ENCODE measurements around the gene ALG6. TPM values are rescaled to one million over a fixed set of nuclear protein-coding genes. Genes with fewer than 3 reads are reported as not detected.
A peak's percentile ranks its signal among the peaks of the same experiment; 100 is the strongest.
"Not testable (repeated sequence)": the region's sequence is repeated elsewhere in the genome, so short reads cannot be mapped to it uniquely, and the experiment has no call there.

Gene ALG6
- total RNA-seq, 2 experiments from 2014 or later, result 23.0 to 25.7 TPM

DNA sequence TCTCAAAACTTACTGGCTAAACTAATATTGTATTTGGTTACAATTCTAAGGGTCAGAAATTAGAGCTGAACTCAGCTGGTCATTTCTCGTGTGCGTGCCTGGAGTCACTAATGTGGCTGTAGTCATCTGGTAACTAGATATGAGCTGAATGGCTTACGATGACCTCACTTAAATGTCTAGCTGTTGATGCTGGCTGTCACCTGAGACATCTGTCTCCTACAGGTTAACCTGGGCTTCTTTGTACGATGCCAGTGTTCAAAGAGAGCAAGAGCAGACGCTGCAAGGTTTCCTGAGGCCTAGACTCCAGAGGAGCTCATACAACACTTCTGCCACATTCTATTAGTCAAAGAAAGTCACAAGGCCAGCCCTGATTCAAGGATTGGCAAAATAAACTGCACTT lies 17.1 kb upstream of the ALG6 start:
- no peak for DNase-seq
- Mint-ChIP-seq H3K27me3 (peaks cover 45% of the 10 kb centered on the region), H3K36me3 (no peaks in the 10 kb centered on the region), H3K9me3 (no peaks in the 10 kb centered on the region), H3K4me3 (no peak overlapping the region), H3K27ac (no peak overlapping the region), H3K4me1 (no peaks in the 10 kb centered on the region)
- ATAC-seq (ENCODE audit: low read depth), result no peak
- POLR2A ChIA-PET, result no interaction called here

DNA sequence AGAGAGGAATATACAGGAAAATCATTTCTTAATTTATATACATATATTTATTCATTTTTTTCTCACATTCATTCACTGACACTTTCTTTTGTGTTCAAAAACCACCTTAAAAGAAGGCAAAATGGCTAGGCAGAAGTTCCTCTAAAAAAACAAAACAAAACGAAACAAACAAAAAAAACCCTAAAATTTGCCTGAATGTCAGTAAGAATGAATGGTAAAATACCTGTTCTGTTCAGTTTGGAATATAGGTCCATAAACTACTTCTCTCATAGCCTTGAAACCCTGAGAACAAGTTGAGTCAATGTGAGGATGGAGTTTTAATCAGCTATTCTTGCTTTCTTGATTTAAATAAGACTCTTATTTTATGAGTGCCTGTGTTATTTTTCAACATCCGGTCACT lies 14.7 kb upstream of the ALG6 start:
- H3K27me3 Mint-ChIP-seq, result peaks cover 47% of the 10 kb centered on the region
- H3K27ac Mint-ChIP-seq, result no peak overlapping the region
- H3K4me3 Mint-ChIP-seq, result no peak overlapping the region
- no peaks in the 10 kb centered on the region for H3K4me1 Mint-ChIP-seq
- H3K9me3 Mint-ChIP-seq, result no peaks in the 10 kb centered on the region
- H3K36me3 Mint-ChIP-seq, result no peaks in the 10 kb centered on the region
- POLR2A ChIA-PET, result no interaction called here
- ATAC-seq (ENCODE audit: low read depth), result no peak
- DNase-seq, result no peak

- H3K9me3 Mint-ChIP-seq; H3K27ac Mint-ChIP-seq; DNase-seq; H3K36me3 Mint-ChIP-seq; ATAC-seq (ENCODE audit: low read depth); H3K4me3 Mint-ChIP-seq; H3K4me1 Mint-ChIP-seq: not testable (repeated sequence)
- POLR2A ChIA-PET, result interaction anchor here (0.6 kb wide), 1 partner anchor 386 kb away, joined by 3 read pairs; no protein-coding TSS in a partner anchor
- peaks cover 42% of the 10 kb centered on the region for H3K27me3 Mint-ChIP-seq
These were observed 11.2 kb upstream of the ALG6 start for GRCh38 chr1:63356234-63356633.

DNA sequence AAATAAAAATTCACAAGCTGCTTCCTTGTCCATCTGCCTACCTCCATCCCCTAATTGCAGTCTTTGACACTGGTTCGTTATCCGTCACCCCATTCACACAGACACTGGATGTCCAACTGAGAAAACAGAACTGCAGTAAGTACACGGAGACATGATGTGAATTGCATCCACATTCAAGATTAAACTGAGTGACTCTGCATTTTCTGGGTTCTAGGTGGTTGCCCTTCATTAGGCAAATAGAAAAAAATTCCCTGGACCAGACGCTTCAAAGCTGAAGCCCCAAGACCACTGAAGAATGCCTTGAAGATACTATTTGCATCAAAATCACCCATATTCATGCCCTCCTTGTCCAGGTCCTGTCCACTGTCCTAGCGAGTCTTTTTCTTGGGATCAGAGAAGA lies 7.9 kb upstream of the ALG6 start:
- no peaks in the 10 kb centered on the region for H3K36me3 Mint-ChIP-seq
- H3K27ac Mint-ChIP-seq, result no peak overlapping the region
- no peaks in the 10 kb centered on the region for H3K4me1 Mint-ChIP-seq
- no peak overlapping the region for H3K4me3 Mint-ChIP-seq
- no peaks in the 10 kb centered on the region for H3K9me3 Mint-ChIP-seq
- ATAC-seq (ENCODE audit: low read depth) (no peak), DNase-seq (no peak)
- H3K27me3 Mint-ChIP-seq, result peaks cover 29% of the 10 kb centered on the region
- POLR2A ChIA-PET, result no interaction called here

GRCh38 chr1:63362073-63362472 lies 5.4 kb upstream of the ALG6 start:
- Mint-ChIP-seq H3K9me3 (no peaks in the 10 kb centered on the region), H3K4me3 (no peak overlapping the region), H3K36me3 (no peaks in the 10 kb centered on the region), H3K4me1 (peaks cover 6% of the 10 kb centered on the region), H3K27ac (no peak overlapping the region), H3K27me3 (peaks cover 19% of the 10 kb centered on the region)
- POLR2A ChIA-PET, result no interaction called here
- no peak for DNase-seq
- no peak for ATAC-seq (ENCODE audit: low read depth)

- H3K9me3 Mint-ChIP-seq, result no peaks in the 10 kb centered on the region
- peaks cover 17% of the 10 kb centered on the region for H3K27me3 Mint-ChIP-seq
- no peak overlapping the region for H3K27ac Mint-ChIP-seq
- POLR2A ChIA-PET, result no interaction called here
- ATAC-seq (ENCODE audit: low read depth) (no peak), DNase-seq (no peak)
- H3K4me3 Mint-ChIP-seq, result no peak overlapping the region
- H3K36me3 Mint-ChIP-seq, result no peaks in the 10 kb centered on the region
- peaks cover 6% of the 10 kb centered on the region for H3K4me1 Mint-ChIP-seq
These were observed 4.8 kb upstream of the ALG6 start for GRCh38 chr1:63362578-63362977.

DNA sequence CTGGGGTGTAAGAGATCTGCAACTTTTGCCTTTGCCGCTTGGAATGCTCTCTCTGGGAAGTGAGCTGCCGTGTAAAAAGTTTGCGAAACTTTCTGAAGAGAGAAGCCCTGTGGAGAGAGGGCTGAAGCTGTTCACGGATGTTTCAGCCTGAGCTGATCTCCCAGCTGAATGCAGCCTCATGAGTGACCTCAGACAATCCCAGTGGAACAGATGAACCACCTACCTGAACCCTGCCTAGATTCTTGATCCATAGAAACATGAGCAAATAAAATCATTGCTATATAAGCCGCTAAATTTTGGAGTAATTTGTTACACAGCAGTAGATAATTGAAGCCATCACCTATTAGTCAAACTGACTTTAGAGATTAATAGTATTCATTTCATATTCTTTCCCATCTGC lies 4.4 kb upstream of the ALG6 start:
- Mint-ChIP-seq H3K4me3 (no peak overlapping the region), H3K9me3 (no peaks in the 10 kb centered on the region), H3K4me1 (peaks cover 6% of the 10 kb centered on the region), H3K27me3 (peaks cover 17% of the 10 kb centered on the region), H3K36me3 (no peaks in the 10 kb centered on the region), H3K27ac (no peak overlapping the region)
- DNase-seq (no peak), ATAC-seq (ENCODE audit: low read depth) (no peak)
- POLR2A ChIA-PET, result no interaction called here

- Mint-ChIP-seq H3K27ac (peak overlapping the region; percentile 71), H3K36me3 (peaks cover 10% of the 10 kb centered on the region), H3K4me3 (peak overlapping the region; percentile 75), H3K27me3 (peaks cover 5% of the 10 kb centered on the region), H3K4me1 (peaks cover 18% of the 10 kb centered on the region), H3K9me3 (no peaks in the 10 kb centered on the region)
- POLR2A ChIA-PET, result no interaction called here
- DNase-seq (no peak), ATAC-seq (ENCODE audit: low read depth) (no peak)
These were observed 566 bp upstream of the ALG6 start for GRCh38 chr1:63366908-63367214.

- DNase-seq (no peak), ATAC-seq (ENCODE audit: low read depth) (no peak)
- POLR2A ChIA-PET, result interaction anchor here (0.7 to 1.1 kb wide), 4 partner anchors 40 to 225 kb away, joined by 3 to 4 read pairs (median 4); partner anchors contain the start of gene PGM1
These were observed 704 bp downstream of the ALG6 start for GRCh38 chr1:63368131-63368530.

GRCh38 chr1:63379583-63379982 lies 12.2 kb downstream of the ALG6 start:
- peaks cover 28% of the 10 kb centered on the region for H3K36me3 Mint-ChIP-seq
- ATAC-seq (ENCODE audit: low read depth) (no peak), DNase-seq (no peak)
- H3K9me3 Mint-ChIP-seq, result peaks cover 2% of the 10 kb centered on the region
- POLR2A ChIA-PET, result no interaction called here
- H3K27me3 Mint-ChIP-seq, result no peaks in the 10 kb centered on the region
- no peak overlapping the region for H3K4me3 Mint-ChIP-seq
- peaks cover 15% of the 10 kb centered on the region for H3K4me1 Mint-ChIP-seq
- H3K27ac Mint-ChIP-seq, result no peak overlapping the region

More at GRCh38 chr1:63368131-63368530, 704 bp downstream of the ALG6 start:
- Mint-ChIP-seq H3K4me3 (peak overlapping the region; percentile 92), H3K36me3 (peaks cover 12% of the 10 kb centered on the region), H3K9me3 (no peaks in the 10 kb centered on the region), H3K27me3 (peaks cover 3% of the 10 kb centered on the region), H3K4me1 (peaks cover 20% of the 10 kb centered on the region), H3K27ac (peak overlapping the region; percentile 85)

DNA sequence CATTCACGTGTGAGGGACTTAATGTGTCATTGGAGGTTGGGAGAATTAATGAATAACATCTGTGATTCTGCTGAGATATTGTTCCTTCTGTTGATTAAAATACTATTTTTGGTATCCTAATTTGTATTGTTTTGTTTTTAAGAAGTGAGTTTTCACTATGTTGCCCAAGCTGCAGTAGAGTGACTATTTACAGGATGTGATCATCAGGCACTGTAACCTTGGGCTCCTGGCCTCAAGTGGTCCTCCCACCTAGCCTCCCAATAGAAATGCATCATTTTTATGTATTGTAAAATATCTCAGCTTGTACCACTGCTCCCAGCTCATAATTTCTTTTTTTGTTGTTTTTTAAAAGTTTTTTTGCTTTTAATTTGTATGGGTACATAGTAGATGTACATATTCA lies 14.3 kb downstream of the ALG6 start:
- Mint-ChIP-seq H3K27me3 (no peaks in the 10 kb centered on the region), H3K27ac (no peak overlapping the region), H3K4me3 (no peak overlapping the region), H3K9me3 (peaks cover 2% of the 10 kb centered on the region), H3K4me1 (peaks cover 21% of the 10 kb centered on the region), H3K36me3 (peaks cover 35% of the 10 kb centered on the region)
- ATAC-seq (ENCODE audit: low read depth) (no peak), DNase-seq (no peak)
- POLR2A ChIA-PET, result interaction anchor here (1.5 kb wide), 1 partner anchor 10 kb away, joined by 3 read pairs; no protein-coding TSS in a partner anchor

DNA sequence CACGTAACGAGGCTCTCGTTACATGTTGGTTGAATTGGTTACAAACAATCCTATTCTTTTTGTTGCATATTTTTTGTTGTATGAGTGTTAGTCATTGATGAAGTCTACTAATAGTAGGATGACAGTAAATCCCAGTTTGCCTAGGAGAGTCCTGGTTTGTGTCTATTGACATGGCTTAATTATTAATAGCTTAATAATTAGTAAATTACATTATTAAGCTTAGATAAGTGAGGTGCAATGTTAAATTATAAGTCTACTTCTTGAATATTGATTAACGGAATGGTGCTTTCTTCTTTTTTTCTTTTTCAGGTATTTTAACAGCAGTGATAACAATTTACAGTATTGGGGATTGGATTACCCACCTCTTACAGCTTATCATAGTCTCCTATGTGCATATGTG lies 34.5 kb downstream of the ALG6 start:
- Mint-ChIP-seq H3K4me3 (no peak overlapping the region), H3K36me3 (peaks cover 20% of the 10 kb centered on the region), H3K27me3 (no peaks in the 10 kb centered on the region), H3K4me1 (peaks cover 3% of the 10 kb centered on the region), H3K27ac (no peak overlapping the region), H3K9me3 (no peaks in the 10 kb centered on the region)
- POLR2A ChIA-PET, result no interaction called here
- DNase-seq (no peak), ATAC-seq (ENCODE audit: low read depth) (no peak)

DNA sequence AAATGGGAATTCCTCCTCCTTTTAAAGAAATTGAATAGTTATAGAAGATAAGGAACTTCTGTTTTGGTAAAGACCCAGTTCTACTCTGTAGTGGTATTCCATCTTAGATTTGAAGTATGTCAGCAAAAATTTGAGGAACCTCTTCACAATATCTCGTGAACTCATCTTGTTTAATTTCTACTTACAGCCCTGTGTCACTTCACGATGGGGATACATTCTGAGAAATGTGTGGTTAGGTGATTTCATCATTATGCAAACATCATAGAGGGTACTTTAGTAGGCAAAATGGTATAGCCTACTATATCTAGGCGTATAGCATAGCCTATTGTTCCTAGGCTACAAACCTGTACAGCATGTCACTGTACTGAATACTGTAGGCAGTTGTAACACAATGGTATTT lies 36.0 kb downstream of the ALG6 start:
- H3K36me3 Mint-ChIP-seq, result peaks cover 23% of the 10 kb centered on the region
- no peaks in the 10 kb centered on the region for H3K9me3 Mint-ChIP-seq
- H3K27me3 Mint-ChIP-seq, result no peaks in the 10 kb centered on the region
- no peak for DNase-seq
- peaks cover 3% of the 10 kb centered on the region for H3K4me1 Mint-ChIP-seq
- ATAC-seq (ENCODE audit: low read depth), result no peak
- H3K27ac Mint-ChIP-seq, result no peak overlapping the region
- no peak overlapping the region for H3K4me3 Mint-ChIP-seq
- POLR2A ChIA-PET, result no interaction called here

- Mint-ChIP-seq H3K27me3 (no peaks in the 10 kb centered on the region), H3K9me3 (no peaks in the 10 kb centered on the region), H3K27ac (no peak overlapping the region), H3K36me3 (peaks cover 19% of the 10 kb centered on the region), H3K4me1 (peaks cover 3% of the 10 kb centered on the region), H3K4me3 (no peak overlapping the region)
- POLR2A ChIA-PET, result no interaction called here
- ATAC-seq (ENCODE audit: low read depth) (no peak), DNase-seq (no peak)
These were observed 37.6 kb downstream of the ALG6 start for GRCh38 chr1:63405021-63405420.

DNA sequence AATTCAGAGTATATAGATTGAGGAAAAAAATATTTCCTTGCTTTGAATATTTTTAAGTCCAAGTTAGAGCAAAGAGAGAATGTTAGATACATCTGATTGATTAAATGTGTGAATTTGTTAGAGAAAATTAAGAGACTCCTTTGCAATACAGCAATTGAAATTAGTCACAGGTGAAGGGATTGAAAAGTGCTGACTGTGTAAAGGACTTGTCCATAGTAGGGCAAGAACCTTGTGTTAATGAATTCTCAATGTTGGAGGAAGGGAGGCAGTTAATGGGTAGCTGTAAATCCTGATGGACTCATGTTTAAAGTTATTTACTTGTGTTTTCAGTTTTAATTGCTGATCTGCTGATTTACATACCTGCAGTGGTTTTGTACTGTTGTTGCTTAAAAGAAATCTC lies 38.6 kb downstream of the ALG6 start:
- peaks cover 19% of the 10 kb centered on the region for H3K36me3 Mint-ChIP-seq
- H3K27me3 Mint-ChIP-seq, result no peaks in the 10 kb centered on the region
- no peak for ATAC-seq (ENCODE audit: low read depth)
- DNase-seq, result no peak
- H3K27ac Mint-ChIP-seq, result no peak overlapping the region
- H3K4me1 Mint-ChIP-seq, result peaks cover 3% of the 10 kb centered on the region
- H3K4me3 Mint-ChIP-seq, result no peak overlapping the region
- no peaks in the 10 kb centered on the region for H3K9me3 Mint-ChIP-seq
- POLR2A ChIA-PET, result no interaction called here

All from activated naive CD8-positive, alpha-beta T cell treated with anti-CD3 and anti-CD28 coated beads, Interleukin-2, amount 10 ng/mL, durations not matched to agents 7 days and 5 days (primary cell).